ENCODE data around the gene EPHB1.

Gene EPHB1

DNA sequence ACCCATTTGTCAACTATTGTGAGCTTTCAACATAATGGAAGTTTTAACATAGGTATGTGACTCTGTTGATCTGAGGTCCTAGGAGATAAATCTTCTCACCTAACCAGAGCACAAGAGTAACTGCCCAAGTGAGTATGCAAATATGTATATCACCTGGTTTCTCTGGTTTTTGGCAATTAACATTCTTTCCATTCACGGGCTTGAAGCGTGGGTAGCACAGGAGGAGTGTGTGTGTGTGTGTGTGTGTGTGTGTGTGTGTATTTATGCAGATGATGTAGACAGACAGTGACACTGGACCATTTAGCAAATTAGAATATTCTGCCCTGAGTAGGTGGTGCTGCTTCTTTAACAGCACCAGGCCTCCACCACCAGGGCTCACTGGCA is 15.0 kb downstream of the EPHB1 start:
- DNase-seq: no peak

DNA sequence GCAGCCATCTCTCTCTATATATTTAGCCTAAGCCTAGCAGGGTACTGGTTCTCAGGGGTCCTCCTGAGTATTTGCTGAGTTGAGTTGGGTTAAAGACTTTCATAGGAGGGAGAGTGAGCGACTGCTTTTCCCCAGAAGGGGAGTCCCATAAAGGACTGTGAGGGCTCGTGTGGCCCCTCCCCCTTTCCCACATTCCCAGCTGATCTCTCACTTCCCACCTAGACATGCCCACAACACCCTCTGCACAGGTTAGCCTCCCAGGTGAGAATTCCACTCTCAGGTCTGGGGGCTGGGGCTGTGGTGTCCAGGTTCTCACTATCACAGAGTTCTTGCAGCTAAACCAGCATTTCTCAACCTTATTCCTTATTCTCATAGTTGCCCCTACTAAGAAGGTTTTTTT is 15.8 kb downstream of the EPHB1 start:
- DNase-seq: no peak

DNA sequence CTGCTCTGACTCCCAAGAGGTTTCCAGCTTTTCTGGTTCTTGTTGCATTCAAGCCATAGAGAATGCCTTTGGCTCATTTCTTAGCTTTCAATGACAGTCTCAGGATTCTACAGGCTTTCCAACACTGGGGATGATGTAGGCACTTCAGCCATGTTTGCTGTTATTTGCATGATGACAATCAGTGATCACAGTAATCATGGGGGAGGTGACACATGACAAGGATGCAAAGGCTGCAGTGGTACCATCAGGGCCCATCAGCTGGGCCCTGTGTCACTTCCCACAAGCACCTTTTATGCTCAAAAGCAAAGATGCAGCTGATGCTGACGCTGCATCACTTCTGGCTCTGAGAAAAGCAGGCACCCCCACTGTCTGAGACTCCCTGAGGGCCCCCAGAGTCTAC is 18.6 kb downstream of the EPHB1 start:
- no peak for DNase-seq

- no peak for DNase-seq
Measured at GRCh38 chr3:134815519-134815918, 20.5 kb downstream of the EPHB1 start.

GRCh38 chr3:134816623-134817022 is 21.6 kb downstream of the EPHB1 start:
- DNase-seq: no peak

- DNase-seq: no peak
Measured at GRCh38 chr3:134817297-134817696, 22.2 kb downstream of the EPHB1 start.

DNA sequence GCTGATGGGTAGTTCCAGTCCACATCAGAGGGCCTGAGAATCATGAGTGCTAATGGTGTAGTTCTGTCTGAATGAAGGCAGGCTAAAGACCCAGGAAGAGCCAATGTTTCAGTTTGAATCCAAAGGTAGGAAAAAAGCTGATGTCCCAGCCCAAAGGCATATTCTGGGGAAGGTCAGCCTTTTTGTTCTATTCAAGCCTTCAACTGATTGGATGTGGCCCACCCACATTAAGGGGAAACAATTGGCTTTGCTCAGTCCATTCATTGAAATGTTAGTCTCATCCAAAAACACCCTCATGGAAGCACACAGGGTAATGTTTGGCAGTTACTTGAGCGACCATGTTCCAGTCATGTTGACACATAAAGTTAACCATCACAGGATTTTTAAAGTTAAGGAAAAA is 25.9 kb downstream of the EPHB1 start:
- no peak for DNase-seq

DNA sequence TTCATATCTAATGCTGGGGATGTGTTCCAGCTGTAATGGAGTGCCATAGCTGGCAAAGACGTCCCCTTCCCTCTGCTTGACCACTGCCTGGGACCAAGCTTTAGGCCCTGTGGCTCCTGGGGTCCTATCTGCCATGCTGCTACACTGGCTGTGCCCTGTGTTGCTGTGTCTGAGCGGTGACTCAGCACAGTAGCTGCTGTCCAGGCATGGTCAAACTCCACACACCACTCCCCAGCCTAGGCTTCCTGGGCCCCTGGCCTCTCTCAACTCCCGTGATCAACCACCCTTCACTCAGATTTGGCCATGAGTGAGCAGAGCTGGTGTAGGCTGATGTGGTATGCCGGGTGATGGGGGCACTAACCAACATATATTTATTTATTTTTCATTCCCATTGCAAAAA is 27.0 kb downstream of the EPHB1 start:
- DNase-seq: no peak

DNA sequence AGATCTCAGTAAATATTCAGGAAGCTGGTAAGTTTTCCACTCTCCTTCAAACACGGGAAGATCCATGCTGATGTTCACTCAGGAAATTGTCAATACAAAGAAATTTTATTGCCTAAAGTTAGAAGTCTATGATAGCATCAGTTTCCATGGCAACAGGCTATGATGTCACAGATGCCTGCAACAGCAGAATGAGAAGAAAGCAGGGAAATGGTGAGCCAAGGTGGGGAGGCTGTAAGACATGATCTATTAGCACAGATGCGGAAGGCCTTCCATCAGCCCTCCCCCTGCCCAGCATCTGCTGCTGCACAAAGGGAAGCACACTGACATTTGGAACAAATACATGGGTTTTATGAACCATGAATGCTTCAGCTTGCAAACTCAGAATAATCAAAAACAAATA is 28.6 kb downstream of the EPHB1 start:
- DNase-seq: no peak

DNA sequence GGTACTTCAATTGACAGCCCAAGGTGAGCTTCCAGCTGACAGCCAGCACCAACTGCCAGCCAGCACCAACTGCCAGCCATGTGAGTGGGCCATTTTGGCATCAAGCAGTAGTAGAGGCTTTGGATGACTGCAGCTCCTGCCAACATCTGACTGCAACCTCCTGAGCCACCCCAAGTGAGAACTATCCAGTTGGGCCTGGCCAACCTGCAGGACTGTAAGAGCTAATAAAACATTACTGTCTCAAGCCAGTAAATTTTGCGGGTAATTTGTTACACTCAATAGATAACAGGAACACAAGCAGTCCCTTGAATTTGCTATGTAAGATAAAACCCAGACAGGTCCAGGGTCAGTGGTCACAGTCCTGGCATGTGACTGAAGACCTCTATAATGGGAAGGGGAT is 29.7 kb downstream of the EPHB1 start:
- DNase-seq: no peak

- no peak for DNase-seq
Measured at GRCh38 chr3:134827213-134827612, 32.2 kb downstream of the EPHB1 start.

DNA sequence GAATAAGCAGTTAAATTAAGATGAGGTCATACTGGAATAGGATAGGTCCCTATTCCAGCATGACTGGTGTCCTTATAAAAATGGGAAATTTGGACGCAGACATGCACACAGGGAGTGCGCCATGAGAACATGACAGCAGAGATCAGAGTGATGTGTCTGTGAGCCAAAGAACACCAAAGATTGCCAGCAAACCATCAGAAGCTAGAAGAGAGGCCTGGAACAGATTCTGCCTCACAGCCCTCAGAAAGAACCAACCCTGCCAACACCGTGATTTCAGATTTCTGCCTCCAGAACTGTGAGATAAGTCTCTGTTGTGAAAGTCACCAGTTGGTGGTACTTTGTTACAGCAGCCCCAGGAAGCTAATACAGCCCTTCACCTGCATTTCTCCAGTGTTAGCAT is 34.7 kb downstream of the EPHB1 start:
- DNase-seq: no peak

GRCh38 chr3:134832585-134832984 is 37.5 kb downstream of the EPHB1 start:
- DNase-seq: no peak

DNA sequence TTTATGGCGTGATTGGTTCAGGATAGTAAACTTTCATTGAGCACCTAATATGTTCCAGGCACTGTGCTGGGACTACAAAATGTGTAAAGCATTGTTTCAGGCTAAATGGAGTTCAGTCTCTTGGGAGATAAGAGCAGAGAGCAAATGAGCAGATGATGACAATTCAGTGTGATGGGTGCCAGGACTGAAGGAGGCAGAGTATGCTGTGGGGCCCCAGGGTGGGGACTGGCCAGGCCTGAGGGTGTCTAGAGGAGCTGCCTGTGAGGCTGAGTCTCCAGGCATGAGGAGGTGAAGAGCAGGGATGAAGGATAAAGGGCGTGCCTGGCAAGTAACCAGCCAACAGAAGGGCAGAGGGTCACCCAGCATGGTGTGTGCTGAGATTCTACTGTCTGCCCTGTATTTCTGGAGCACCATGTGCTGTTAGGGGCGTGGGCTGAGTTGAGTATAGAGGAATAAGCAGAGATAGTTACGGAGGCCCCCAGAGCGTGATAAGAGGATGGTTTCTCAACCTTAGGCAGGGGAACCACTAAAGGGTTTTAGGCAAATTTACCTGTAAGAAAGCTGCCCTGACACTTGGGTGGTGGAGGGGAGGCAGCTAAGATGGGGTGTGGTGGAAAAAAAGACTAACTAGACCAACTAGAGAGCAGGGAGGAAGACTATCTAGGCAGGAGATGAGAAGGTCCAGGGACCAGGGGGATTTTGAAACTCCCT is 38.5 kb downstream of the EPHB1 start:
- no peak for DNase-seq

DNA sequence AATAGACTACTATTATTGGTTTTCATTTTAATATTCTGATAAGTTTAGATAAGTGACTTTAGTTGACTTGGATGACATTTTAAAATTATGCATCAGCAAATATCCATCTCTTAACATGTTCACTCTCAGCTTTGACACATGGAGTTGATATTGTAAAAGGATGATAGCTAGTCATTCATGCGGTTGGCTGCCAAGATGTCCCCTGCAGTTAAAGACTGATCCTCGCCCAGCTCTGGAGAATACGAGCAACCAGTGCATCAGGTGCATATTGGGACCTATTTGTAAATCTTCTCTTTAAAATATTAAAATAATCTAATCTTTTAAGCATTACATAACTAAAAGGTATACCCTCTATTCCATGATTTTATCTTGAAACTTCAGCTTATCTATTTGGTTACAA is 41.9 kb downstream of the EPHB1 start:
- no peak for DNase-seq

DNA sequence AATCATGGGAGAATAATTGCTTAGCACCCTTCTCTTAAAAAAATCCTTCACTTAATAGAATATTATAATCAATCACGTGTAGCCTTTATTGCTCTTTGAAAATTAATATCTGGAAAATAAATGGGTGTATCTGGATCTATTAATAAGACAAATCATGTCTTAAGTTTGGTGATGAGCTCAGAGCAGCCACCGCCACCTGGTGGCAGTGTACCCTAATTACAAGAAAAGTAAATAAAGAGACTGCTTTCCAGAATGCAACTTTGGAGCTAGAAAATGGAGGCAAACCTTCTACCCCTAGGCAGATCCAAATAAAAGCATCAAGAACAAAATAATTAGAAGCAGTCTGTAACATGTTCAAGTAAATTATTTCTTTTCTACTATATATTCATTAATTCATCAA is 43.5 kb downstream of the EPHB1 start:
- no peak for DNase-seq

GRCh38 chr3:134839422-134839821 is 44.4 kb downstream of the EPHB1 start:
- no peak for DNase-seq

- DNase-seq: no peak
Measured at GRCh38 chr3:134839990-134840389, 44.9 kb downstream of the EPHB1 start.

DNA sequence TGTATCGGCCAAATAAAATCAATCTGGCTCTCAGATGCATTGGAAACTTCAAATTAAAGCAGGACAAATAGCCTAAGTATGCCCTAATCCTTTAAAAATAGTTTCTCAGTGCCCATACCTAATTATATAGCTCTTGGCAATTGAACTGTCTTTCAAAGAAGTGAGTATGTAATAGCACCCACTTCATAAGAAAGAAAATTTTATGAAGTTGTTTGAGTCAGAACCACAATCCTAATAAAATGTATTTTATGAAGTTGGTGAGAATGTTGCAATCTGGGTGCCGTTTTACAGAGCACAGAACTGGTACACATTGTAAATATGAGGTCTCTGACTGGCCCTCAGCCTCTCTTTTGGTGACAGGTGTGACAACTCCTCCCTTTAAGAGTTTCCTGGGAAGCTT is 45.4 kb downstream of the EPHB1 start:
- DNase-seq: no peak

GRCh38 chr3:134846084-134846483 is 51.0 kb downstream of the EPHB1 start:
- DNase-seq: no peak

GRCh38 chr3:134846911-134847317 is 51.9 kb downstream of the EPHB1 start:
- DNase-seq: no peak

GRCh38 chr3:134847349-134847748 is 52.3 kb downstream of the EPHB1 start:
- DNase-seq: no peak

DNA sequence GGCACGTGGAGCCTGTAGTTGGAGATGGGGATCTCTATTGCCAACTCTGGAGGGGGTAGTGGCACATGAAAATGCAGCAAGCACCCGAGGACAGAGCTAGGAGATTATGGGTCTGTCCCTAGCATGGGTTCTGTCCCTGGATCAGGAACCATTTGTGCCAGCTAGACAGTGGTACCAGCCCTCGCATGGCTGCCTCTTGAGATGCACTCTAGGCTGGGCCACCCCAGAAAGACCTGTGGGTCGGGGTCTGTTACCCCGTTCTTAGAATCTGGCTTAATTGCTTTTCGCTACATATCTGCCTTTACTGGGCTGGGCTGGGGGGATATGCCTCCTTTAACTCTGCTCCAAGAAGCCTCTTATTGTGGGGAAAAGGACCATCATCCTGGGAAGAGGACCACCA is 54.5 kb downstream of the EPHB1 start:
- no peak for DNase-seq

DNA sequence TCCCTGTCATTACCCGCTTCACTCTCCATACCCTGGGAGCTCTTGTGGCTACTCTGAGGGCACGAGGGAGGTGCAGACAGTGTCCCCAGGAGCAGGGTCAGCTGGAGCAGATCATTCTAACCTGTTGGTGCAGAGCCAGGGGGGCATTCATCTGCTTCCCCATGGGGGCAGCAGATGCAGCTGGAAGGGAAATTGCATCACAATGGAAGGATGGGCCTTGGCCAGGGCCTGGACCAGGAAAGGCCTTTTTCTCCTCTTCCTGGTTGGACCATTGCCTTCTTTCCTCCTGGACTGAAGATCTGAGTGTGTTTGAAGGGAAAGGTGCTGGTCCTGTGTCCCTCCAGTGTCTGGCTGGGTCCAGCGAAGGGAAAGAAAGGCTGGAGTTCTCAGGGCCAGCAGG is 55.7 kb downstream of the EPHB1 start:
- no peak for DNase-seq

GRCh38 chr3:134852132-134852531 is 57.1 kb downstream of the EPHB1 start:
- no peak for DNase-seq

DNA sequence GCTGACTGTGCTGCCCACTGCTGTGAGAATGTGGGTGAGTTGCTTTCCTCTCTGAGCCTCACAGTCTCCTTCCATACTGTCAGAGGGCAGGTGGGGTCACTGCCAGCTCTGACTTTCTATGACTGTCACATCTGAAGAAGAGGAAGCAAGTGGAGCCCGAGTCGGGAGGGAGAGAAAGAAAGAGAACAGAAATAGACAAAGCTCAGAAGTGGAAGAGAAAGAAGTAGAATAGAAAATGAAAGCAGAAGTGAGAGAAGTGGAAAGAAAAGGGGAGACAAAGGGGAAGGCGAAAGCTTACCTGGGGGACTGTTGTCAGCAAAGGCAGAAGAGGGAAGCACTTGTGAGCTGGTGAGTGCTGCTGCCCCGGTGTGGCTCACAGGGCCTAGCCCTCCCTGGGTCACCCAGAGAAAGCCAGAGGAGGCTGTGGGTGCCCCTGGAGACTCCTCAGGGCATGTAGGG is 57.9 kb downstream of the EPHB1 start:
- no peak for DNase-seq
